Activated naive CD8-positive, alpha-beta T cell treated with anti-CD3 and anti-CD28 coated beads, Interleukin-2, amount 50 U/mL, for 16 hours (primary cell): ENCODE measurements around the gene APOB.

Experiments
- DNase-seq: peaks from one replicate; pipeline ENCODE4 v3.0.0-alpha.2; 2020; ENCODE audit warnings: low read depth, low spot score

The APOB gene

GRCh38 chr2:21005111-21005699, 38.7 kb downstream of the APOB start:
- DNase-seq: no peak

GRCh38 chr2:21004181-21004572, 39.7 kb downstream of the APOB start:
- no peak for DNase-seq

- DNase-seq: no peak
Measured at GRCh38 chr2:21003572-21004180, 40.2 kb downstream of the APOB start.

GRCh38 chr2:21002814-21003192, 41.1 kb downstream of the APOB start:
- no peak for DNase-seq

GRCh38 chr2:21001988-21002813, 41.7 kb downstream of the APOB start:
- no peak for DNase-seq

- no peak for DNase-seq
Measured at GRCh38 chr2:21001225-21001946, 42.5 kb downstream of the APOB start.

GRCh38 chr2:20999906-21000645, 43.8 kb downstream of the APOB start:
- DNase-seq: no peak

- DNase-seq: no peak
Measured at GRCh38 chr2:20998972-20999905, 44.6 kb downstream of the APOB start.

- DNase-seq: no peak
Measured at GRCh38 chr2:20997953-20998722, 45.7 kb downstream of the APOB start.

GRCh38 chr2:20994130-20994529, 49.7 kb downstream of the APOB start:
- DNase-seq: no peak

GRCh38 chr2:20992201-20992711, 51.6 kb downstream of the APOB start:
- DNase-seq: no peak

- DNase-seq: no peak
Measured at GRCh38 chr2:20990442-20991430, 53.1 kb downstream of the APOB start.

- DNase-seq: no peak
Measured at GRCh38 chr2:20989404-20989803, 54.5 kb downstream of the APOB start.

GRCh38 chr2:20988905-20989304, 55.0 kb downstream of the APOB start:
- no peak for DNase-seq

- no peak for DNase-seq
Measured at GRCh38 chr2:20986024-20986939, 57.6 kb downstream of the APOB start.

- no peak for DNase-seq
Measured at GRCh38 chr2:20985062-20985461, 58.8 kb downstream of the APOB start.

GRCh38 chr2:20984408-20984807, 59.5 kb downstream of the APOB start:
- DNase-seq: no peak
